Fibroblast of skin of left biceps (primary cell): ENCODE data around the gene VPS37D.
A peak's percentile ranks its signal among the peaks of the same experiment; 100 is the strongest.
"Not testable (repeated sequence)": the region's sequence is repeated elsewhere in the genome, so short reads cannot be mapped to it uniquely, and the experiment has no call there.

Experiments used
- DNase-seq, 2 experiments: peaks; one replicate each; pipeline ENCODE4 v3.0.0-alpha.2; 2013; ENCODE audit warnings: low read depth in 2 of 2

Gene VPS37D

DNA sequence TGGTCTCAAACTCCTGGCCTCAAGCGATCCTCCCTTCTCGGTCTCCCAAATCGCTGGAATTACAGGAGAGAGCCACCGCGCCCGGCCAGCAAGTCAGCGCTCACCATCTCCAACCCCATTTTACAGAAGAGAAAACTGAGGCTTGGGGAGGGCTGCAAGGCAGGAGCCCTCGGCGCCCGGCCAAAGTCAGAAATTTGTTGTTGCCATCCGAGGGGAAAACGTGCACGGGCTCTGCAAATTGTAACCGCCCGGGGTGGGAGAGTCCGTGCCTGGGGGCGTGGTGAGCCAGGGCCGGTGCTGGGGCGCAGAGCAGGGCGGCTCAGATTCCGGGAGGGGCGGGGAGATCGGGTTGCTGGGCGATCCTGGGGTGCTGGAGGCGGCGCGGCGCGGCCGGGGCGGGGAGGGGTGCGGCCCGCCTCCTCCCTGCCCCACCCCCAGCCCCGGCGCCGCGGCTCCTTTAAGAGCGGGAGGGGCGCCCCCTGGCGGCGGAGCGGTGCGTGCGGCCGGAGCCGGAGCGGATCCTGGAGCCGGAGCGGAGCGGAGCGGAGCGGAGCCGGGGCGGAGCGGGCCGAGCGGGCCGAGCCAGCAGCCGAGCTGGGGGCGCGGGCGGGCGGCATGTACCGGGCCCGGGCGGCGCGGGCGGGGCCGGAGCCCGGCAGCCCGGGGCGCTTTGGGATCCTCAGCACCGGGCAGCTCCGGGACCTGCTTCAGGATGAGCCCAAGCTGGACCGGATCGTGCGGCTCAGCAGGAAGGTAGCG is at the start of gene VPS37D:
VPS37D (plus strand) TSS at position 488 of the 759 bp plus-strand sequence; CDS start at position 616, 128 bp downstream.
- peak; percentile 71 to 72 for DNase-seq

- no peak for DNase-seq
These were observed 49.1 kb upstream of the VPS37D start for GRCh38 chr7:73618538-73618937.

GRCh38 chr7:73619394-73619793 is 48.2 kb upstream of the VPS37D start:
- DNase-seq, result not testable (repeated sequence)

DNA sequence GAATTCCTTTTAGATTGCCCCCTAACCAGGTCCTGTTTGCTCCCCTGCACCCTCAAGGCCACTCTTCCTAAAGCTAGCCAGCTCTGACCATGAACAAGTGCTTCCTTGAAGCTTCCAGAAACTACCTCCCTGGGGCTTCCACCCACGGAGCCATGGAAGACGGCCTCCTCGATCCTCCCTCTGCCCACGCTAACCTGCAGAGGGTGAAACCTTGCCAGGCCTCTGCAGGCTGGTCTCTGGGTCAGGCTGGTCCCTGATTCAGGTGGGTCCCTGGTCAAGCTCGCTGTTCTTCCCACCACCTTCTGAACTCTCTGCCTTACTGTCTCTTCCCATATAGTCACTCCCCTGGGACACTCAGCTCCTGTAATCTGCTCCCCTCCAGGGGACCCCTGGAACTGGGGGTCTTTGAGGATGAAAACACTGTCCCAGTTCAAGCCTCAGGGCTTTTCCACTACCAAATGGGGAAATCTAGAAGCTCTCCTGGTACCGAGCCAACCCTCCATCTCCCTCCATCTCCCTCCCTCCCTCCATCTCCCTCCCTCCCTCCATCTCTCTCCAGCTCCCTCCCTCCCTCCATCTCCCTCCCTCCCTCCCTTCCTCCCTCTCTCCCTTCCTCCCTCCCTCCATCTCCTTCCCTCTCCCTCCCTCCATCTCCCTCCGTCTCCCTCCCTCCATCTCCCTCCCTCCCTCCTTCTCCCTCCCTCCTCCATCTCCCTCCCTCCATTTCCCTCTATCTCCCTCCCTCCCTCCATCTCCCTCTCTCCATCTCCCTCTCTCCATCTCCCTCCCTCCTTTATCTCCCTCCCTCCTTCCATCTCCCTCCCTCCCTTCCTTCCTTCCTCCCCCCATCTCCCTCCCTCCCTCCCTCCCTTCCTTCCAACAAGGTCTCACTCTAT is 46.2 kb upstream of the VPS37D start:
- DNase-seq, result no peak

DNA sequence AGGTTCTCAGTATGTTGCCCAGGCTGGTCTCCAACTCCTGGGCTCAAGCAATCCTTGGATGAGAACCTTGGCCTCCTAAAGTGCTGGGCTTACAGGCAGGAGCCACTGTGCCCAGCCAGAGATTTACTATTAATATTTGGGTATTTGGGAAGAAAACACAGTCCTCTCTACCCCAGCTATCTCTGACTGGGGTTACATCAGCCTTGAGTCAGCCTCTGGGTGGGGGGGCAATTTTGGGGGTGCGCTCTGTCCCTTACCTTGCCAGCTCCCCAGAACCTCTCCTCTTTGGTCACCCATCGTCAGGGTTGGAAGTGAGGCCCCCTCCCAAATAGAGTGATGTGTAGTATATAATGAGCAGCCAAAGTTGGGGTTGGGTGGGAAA is 45.1 kb upstream of the VPS37D start:
- no peak for DNase-seq

DNA sequence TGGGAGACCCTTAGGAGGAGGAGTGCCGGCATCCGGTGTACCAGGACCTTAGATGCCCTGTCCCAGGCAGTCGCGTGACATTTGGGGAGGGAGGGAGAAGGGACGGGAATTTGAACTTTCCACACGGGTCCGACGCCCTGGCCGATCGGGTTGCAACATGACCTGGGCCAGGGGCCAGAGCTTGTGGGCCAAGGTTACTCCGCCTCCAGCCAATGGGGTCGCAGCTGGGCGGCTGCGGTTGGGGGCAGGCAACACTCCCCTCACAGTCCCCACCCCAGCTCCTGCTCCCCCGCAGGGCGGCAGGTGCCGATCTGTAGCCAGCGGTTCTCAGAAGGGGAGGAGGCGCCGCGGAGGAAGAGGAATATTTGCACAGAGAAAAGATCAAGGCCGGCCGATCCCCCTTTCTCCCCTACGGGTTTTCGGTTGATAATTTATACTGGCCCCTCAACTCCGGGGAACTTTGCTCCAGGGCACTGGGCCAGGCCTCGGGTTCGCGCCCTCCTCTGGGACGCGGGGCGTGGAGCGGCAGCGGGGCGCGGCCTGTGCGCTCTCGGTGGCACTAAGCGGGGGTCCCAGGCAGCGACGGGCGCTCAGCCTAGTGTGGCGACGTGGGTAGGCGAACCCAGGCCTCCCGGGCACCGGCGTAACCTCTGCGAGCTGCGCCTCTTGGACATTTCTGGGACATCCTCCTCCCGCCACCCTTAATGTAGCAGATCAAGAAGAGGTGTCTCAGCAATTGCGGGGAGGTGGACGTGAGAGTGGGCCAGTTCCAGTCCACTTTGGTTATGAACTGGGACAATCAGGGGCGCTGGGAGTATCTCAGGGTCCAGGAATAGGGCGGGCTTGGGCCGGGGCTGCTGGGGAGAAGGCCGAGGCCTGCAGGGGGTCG is 44.5 kb upstream of the VPS37D start:
- DNase-seq, result no peak

- no peak for DNase-seq
These were observed 43.6 kb upstream of the VPS37D start, which contains the start of gene MLXIPL for GRCh38 chr7:73623798-73624668. Gene MLXIPL, minus strand, starts transcription at chr7:73624522. Its CDS starts 30 bp downstream, at chr7:73624492.

- DNase-seq, result no peak
These were observed 43.0 kb upstream of the VPS37D start for GRCh38 chr7:73624669-73625001.

DNA sequence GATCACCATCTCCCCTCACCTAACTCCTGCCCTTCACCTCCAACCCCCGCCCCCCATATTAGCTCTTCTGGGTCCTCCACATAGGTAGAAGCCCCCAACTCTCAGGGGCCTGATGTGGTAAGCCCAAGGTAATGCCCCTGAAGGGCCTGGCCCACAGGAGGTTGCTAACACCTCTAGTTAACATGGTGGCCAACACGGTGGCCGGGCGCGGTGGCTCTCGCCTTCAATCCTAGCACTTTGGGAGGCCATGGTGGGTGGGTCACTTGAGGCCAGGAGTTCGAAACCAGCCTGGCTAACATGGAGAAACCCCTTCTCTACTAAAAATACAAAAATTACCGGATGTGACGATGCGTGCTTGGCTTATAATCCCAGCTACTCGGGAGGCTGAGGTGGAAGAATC is 42.4 kb upstream of the VPS37D start:
- DNase-seq, result no peak

- no peak for DNase-seq
These were observed 40.8 kb upstream of the VPS37D start for GRCh38 chr7:73626814-73627213.

DNA sequence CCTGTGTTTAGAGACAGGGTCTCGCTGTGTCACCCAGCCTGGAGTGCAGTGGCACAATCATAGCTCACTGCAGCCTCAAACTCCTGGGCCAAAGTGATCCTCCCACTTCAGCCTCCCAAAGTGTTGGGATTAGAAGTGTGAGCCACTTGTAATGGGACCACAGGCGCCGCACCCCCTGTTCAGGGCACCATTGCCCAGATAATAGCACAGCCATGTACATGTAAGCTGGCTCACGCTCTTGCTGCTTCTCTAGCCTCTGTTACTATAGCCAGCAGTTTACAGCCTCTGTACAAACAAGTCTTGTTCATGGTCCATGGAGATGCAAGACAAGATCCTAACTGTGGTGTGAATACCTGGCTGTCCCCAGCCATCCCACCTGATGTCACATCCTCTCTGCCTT is 39.1 kb upstream of the VPS37D start:
- no peak for DNase-seq

DNA sequence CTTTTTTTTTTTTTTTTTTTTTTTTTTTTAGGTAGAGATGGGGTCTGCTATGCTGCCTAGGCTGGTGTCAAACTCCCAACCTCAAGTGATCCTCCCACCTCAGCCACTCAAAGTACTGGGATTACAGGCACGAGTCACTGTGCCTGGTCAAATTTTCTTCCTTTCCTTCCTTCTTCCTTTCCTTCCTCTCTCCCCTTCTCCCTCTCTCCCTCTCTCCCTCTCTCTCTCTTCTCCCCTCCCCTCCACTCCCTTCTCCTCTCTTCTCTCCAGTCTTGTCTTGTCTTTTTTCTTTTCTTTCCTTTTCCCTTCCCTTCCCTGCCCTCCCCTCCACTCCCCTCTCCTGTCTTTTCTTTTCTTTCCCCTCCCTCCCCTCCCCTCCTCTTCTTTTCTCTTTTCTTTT is 36.1 kb upstream of the VPS37D start:
- DNase-seq, result no peak

- no peak for DNase-seq
These were observed 34.3 kb upstream of the VPS37D start for GRCh38 chr7:73633323-73633722.

DNA sequence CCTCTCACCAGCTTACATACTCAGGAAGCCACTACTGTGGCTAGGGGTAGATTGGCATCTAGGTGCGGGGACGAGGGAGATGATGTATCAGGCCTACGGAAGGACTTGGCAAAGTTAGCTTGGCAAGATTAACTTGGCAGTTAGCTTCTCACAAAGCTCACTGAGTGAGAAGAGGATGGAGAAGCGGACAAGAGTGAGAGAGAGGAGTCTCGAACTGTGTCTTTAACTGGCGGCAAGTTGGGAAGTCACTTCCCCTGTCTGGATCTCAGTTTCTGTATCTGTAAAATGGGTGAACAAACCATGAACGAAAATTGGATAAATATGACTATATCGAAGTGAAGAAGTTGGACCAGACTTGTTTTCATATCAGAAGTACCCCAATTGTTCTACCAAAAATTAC is 33.8 kb upstream of the VPS37D start:
- DNase-seq, result no peak

DNA sequence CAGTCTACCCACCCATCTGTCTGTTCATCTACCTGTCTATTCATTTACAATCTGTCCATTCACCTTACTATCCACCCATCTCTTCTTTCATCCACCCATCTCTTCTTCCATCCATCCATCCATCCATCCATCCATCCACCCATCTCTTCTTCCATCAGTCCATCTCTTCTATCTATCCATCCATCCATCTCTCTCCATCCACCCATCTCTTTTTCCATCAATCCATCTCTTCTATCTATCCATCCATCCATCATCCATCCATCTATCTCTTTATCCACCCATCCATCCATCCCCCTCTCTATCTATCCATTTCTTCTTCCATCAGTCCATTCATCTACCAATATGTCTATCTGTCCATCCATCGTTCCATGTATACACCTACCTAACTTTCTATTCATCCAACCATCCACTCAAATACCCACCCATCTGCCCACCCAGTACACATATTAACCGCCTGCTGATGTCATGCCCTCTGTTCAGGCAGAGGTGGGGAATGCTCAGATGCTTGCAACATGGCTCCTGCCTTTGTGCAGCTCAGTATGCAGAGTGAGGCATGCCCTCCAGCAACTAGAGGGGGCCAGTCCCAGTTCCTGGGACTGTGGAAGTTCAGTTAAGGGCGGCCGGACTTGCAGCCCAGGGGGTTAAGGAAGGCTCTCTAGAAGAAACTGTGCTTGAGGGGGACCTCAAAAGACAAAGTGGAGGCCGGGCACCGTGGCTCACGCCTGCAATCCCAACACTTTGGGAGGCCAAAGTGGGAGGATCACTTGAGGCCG is 32.0 kb upstream of the VPS37D start:
- DNase-seq, result no peak

DNA sequence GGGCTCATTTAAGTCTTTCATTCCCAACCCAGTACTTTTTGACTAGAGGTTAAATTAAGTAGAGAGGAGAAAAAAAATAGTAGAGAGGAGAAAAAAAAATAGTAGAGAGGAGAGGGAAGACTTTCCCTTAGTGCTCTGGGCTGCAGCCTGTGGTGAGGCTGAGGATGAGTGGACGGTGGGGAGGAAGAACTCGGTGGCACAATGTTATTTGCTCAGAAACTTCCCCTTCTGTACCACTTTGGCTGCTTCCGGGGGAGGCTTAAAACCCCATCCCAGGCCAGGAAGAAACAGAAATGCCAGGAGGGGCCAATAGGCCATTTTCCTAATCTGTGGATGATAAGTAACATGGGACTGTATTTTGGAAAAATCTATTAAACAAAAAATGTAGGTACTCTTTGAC is 28.7 kb upstream of the VPS37D start:
- no peak for DNase-seq

- DNase-seq, result no peak
These were observed 24.8 kb upstream of the VPS37D start for GRCh38 chr7:73642834-73643233.

DNA sequence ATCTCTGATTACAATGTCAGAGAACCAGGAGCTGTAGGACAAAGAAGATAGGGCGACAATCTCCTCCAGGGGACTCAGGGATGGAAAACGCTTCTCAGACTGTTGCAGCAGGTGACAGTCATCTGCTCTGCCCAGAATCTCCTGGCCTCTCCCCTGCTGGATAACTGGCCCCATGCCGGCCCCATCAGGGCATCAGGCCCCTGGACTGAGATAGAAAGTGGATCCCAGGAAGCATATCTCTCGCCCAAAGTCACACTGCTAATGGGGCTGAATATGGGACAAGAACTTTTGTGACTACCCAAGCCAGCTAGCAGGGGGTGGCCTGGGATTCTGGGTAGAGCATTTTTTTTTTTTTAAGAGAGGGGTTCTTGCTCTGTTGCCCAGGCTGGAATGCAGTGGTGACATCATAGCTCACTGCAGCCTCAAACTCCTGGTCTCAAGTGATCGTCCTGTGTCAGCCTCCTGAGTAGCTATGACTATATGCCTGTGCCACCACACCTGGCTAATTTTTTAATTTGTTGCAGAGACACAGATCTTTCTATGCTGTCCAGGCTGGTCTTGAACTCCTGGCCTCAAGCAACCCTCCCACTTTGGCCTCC is 22.8 kb upstream of the VPS37D start:
- DNase-seq, result no peak

GRCh38 chr7:73645643-73646174 is 21.9 kb upstream of the VPS37D start:
- no peak for DNase-seq
